ENCODE data around the gene NKAIN1.
"Not testable (repeated sequence)": the region's sequence is repeated elsewhere in the genome, so short reads cannot be mapped to it uniquely, and the experiment has no call there.

DNA sequence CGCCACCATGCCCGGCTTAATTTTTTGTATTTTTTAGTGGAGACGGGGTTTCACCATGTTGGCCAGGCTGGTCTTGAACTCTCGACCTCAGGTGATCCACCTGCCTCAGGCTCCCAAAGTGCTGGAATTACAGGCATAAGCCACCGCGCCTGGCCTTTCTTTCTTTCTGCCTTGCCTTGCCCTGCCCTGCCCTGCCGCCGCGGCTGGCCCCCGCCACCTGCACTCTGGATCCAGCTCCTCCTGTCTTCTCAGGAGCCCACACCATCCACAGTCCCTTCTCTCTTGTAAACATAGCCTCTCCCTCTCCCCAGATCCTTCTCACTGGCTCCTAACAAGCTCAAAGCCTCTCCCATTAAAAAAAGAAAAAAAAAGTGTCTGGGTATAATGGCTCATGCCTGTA, 44.4 kb downstream of the NKAIN1 start:
- not testable (repeated sequence) for TF ChIP-seq KAT7 (CRISPR knock-in tag; IDR thresholded peaks at IDR 0.05; ENCODE audit: borderline replicate concordance); CTCF (IDR thresholded peaks at IDR 0.05); TCF7 (CRISPR knock-in tag; IDR thresholded peaks at IDR 0.05; ENCODE audit: low read depth); CREM (CRISPR knock-in tag; IDR thresholded peaks at IDR 0.05); FOXP1 (CRISPR knock-in tag; IDR thresholded peaks at IDR 0.05; ENCODE audit: borderline replicate concordance); CBFB (CRISPR knock-in tag; IDR thresholded peaks at IDR 0.05; ENCODE audit: low read depth); ZNF263 (CRISPR knock-in tag; IDR thresholded peaks at IDR 0.05; ENCODE audit: low read depth)
- TF ChIP-seq, protein P1, sequence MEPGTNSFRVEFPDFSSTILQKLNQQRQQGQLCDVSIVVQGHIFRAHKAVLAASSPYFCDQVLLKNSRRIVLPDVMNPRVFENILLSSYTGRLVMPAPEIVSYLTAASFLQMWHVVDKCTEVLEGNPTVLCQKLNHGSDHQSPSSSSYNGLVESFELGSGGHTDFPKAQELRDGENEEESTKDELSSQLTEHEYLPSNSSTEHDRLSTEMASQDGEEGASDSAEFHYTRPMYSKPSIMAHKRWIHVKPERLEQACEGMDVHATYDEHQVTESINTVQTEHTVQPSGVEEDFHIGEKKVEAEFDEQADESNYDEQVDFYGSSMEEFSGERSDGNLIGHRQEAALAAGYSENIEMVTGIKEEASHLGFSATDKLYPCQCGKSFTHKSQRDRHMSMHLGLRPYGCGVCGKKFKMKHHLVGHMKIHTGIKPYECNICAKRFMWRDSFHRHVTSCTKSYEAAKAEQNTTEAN (CRISPR knock-in tag; IDR thresholded peaks at IDR 0.05): not testable (repeated sequence)
- TF ChIP-seq, protein P2, sequence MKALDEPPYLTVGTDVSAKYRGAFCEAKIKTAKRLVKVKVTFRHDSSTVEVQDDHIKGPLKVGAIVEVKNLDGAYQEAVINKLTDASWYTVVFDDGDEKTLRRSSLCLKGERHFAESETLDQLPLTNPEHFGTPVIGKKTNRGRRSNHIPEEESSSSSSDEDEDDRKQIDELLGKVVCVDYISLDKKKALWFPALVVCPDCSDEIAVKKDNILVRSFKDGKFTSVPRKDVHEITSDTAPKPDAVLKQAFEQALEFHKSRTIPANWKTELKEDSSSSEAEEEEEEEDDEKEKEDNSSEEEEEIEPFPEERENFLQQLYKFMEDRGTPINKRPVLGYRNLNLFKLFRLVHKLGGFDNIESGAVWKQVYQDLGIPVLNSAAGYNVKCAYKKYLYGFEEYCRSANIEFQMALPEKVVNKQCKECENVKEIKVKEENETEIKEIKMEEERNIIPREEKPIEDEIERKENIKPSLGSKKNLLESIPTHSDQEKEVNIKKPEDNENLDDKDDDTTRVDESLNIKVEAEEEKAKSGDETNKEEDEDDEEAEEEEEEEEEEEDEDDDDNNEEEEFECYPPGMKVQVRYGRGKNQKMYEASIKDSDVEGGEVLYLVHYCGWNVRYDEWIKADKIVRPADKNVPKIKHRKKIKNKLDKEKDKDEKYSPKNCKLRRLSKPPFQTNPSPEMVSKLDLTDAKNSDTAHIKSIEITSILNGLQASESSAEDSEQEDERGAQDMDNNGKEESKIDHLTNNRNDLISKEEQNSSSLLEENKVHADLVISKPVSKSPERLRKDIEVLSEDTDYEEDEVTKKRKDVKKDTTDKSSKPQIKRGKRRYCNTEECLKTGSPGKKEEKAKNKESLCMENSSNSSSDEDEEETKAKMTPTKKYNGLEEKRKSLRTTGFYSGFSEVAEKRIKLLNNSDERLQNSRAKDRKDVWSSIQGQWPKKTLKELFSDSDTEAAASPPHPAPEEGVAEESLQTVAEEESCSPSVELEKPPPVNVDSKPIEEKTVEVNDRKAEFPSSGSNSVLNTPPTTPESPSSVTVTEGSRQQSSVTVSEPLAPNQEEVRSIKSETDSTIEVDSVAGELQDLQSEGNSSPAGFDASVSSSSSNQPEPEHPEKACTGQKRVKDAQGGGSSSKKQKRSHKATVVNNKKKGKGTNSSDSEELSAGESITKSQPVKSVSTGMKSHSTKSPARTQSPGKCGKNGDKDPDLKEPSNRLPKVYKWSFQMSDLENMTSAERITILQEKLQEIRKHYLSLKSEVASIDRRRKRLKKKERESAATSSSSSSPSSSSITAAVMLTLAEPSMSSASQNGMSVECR (CRISPR knock-in tag; IDR thresholded peaks at IDR 0.05; ENCODE audit: borderline replicate concordance): not testable (repeated sequence)
